ENCODE measurements around the gene MEFV. TPM values are rescaled to one million over a fixed set of nuclear protein-coding genes. Genes with fewer than 3 reads are reported as not detected.

MEFV gene
- total and polyA plus RNA-seq, 10 of the 15 experiments (the other 5 are each of a cell fraction or from before 2014, with no cell fraction given), result 0.03 to 0.11 (median 0.09) TPM; not detected in 5

DNA sequence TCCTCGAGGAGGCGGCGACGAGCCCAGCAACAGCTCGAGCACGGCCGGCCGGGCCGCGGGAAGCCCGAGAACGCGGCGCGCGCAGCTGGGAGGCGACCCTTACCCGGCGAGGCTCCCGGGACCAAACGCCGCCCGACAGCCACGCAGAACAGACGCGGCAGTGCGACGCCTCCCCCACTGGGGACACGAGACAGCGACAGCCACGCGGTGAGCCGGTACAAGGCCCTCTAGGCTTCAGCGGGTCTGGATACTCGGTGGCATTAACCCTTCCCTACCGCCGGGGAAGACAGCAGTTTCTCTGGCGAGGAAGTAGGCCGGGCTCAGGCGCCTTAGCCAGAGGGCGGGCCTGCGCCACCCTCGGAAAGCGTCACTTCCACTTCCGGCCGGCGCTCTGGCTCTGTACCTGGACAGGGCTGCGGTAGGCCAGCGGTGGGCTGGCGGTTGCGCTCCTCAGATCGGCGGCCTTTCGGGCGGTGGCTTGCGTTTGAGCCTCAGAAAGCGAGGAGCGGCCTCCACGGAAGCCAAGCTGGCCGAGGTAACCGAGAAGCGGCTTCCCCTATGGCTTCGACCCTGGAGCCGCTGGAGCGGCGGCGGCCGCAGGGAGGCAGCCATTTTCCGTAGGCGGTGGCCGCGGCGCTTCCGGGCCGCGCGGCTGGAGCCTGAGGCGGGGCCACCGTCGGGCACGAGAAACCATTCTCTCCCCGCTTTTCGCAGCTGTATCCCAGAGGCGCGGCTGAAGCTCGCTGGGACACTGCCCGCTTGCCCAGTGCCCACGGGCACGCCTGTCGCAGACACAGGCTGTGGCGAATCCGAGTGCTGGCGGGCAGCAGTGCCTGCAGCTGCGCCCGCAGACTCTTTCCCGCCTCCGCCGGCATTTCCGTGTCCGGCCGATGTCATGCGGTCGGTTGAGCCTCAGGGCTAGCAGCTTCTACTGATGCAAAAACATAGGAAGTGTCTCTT, 49.0 kb upstream of the MEFV start, which contains the start of the genes TIGD7 and ZNF75A (continued):
- TF ChIP-seq MLLT1 (IDR thresholded peaks at IDR 0.05), result no peak
- TF ChIP-seq CEBPB (IDR thresholded peaks at IDR 0.05; ENCODE audit: borderline replicate concordance in 1 of 2, low read depth in 2 of 2, low read length in 2 of 2), result no peak
- peak; percentile 58; the same call in 1 of the 2 replicates for TF ChIP-seq HDGF (IDR thresholded peaks at IDR 0.05)
- no peak for TF ChIP-seq MEF2A (IDR thresholded peaks at IDR 0.05; ENCODE audit: insufficient read depth, low read depth, low read length)
- peak; percentile 16 for TF ChIP-seq BACH1 (IDR thresholded peaks at IDR 0.05; ENCODE audit: borderline replicate concordance)
- no peak; the same call in 1 of the 2 replicates for TF ChIP-seq SIN3A (IDR thresholded peaks at IDR 0.05; ENCODE audit: low read depth, low read length)
- TF ChIP-seq SPI1 (IDR thresholded peaks at IDR 0.05; ENCODE audit: borderline replicate concordance, insufficient read depth, low read depth, low read length), result peak; percentile 49; the same call in 1 of the 2 replicates
- no peak; the same call in 1 of the 2 replicates for TF ChIP-seq SREBF2 (IDR thresholded peaks at IDR 0.05; ENCODE audit: low read length)
- no peak for TF ChIP-seq RAD21 (IDR thresholded peaks at IDR 0.05; ENCODE audit: insufficient read depth, low read depth, low read length)
- peak; percentile 27 for TF ChIP-seq CBX5 (IDR thresholded peaks at IDR 0.05; ENCODE audit: low read depth)
- TF ChIP-seq, protein P1, sequence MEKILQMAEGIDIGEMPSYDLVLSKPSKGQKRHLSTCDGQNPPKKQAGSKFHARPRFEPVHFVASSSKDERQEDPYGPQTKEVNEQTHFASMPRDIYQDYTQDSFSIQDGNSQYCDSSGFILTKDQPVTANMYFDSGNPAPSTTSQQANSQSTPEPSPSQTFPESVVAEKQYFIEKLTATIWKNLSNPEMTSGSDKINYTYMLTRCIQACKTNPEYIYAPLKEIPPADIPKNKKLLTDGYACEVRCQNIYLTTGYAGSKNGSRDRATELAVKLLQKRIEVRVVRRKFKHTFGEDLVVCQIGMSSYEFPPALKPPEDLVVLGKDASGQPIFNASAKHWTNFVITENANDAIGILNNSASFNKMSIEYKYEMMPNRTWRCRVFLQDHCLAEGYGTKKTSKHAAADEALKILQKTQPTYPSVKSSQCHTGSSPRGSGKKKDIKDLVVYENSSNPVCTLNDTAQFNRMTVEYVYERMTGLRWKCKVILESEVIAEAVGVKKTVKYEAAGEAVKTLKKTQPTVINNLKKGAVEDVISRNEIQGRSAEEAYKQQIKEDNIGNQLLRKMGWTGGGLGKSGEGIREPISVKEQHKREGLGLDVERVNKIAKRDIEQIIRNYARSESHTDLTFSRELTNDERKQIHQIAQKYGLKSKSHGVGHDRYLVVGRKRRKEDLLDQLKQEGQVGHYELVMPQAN (conservative IDR thresholded peaks at IDR 0.05), result peak; percentile 64; the same call in 1 of the 2 replicates
- TF ChIP-seq SMARCA5 (IDR thresholded peaks at IDR 0.05), result peak; percentile 24; the same call in 1 of the 2 replicates
- TF ChIP-seq ASH2L (IDR thresholded peaks at IDR 0.05; ENCODE audit: borderline replicate concordance, low read depth), result peak; percentile 61; the same call in 1 of the 2 replicates
- no peak; the same call in 1 of the 2 replicates for TF ChIP-seq POLR2AphosphoS2 (IDR thresholded peaks at IDR 0.05; ENCODE audit: low read depth, low read length)
- TF ChIP-seq MEF2B (IDR thresholded peaks at IDR 0.05; ENCODE audit: partially characterized antibody, poor library complexity, severe bottlenecking), result peak; percentile 26
- TF ChIP-seq USF1 (IDR thresholded peaks at IDR 0.05; ENCODE audit: borderline replicate concordance, extremely low read length, insufficient read depth, low read depth, low read length), result no peak
- TF ChIP-seq MTA2 (IDR thresholded peaks at IDR 0.05; ENCODE audit: low read depth), result no peak
- peak; percentile 75 for TF ChIP-seq LARP7 (IDR thresholded peaks at IDR 0.05)
- TF ChIP-seq, protein P2, sequence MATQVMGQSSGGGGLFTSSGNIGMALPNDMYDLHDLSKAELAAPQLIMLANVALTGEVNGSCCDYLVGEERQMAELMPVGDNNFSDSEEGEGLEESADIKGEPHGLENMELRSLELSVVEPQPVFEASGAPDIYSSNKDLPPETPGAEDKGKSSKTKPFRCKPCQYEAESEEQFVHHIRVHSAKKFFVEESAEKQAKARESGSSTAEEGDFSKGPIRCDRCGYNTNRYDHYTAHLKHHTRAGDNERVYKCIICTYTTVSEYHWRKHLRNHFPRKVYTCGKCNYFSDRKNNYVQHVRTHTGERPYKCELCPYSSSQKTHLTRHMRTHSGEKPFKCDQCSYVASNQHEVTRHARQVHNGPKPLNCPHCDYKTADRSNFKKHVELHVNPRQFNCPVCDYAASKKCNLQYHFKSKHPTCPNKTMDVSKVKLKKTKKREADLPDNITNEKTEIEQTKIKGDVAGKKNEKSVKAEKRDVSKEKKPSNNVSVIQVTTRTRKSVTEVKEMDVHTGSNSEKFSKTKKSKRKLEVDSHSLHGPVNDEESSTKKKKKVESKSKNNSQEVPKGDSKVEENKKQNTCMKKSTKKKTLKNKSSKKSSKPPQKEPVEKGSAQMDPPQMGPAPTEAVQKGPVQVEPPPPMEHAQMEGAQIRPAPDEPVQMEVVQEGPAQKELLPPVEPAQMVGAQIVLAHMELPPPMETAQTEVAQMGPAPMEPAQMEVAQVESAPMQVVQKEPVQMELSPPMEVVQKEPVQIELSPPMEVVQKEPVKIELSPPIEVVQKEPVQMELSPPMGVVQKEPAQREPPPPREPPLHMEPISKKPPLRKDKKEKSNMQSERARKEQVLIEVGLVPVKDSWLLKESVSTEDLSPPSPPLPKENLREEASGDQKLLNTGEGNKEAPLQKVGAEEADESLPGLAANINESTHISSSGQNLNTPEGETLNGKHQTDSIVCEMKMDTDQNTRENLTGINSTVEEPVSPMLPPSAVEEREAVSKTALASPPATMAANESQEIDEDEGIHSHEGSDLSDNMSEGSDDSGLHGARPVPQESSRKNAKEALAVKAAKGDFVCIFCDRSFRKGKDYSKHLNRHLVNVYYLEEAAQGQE (IDR thresholded peaks at IDR 0.05; ENCODE audit: low read depth, low read length), result 0 out of 2 replicates have a peak, but pooled peaks have one; percentile 11
- TF ChIP-seq ETV6 (conservative IDR thresholded peaks at IDR 0.05 in 1 of 2, IDR thresholded peaks at IDR 0.05 in 1 of 2; ENCODE audit: borderline replicate concordance in 1 of 2, low read depth in 1 of 2), result peak in 1 of 2 experiments; percentile 55; a peak in 1 of 4 replicates
